ENCODE data around the gene POM121. TPM values are rescaled to one million over a fixed set of nuclear protein-coding genes. Genes with fewer than 3 reads are reported as not detected.
"Not testable (repeated sequence)": the region's sequence is repeated elsewhere in the genome, so short reads cannot be mapped to it uniquely, and the experiment has no call there.

Gene POM121
- total and polyA plus RNA-seq, 4 experiments from 2014 or later = 2.8 to 56.0 (median 36.3) TPM

- H3K27me3 ChIP-seq (ENCODE audit: insufficient read depth, low read length); H3K4me3 Mint-ChIP-seq; H3K9me3 ChIP-seq (ENCODE audit: control insufficient read depth in 1 of 2, low read length in 2 of 2); H3K27ac Mint-ChIP-seq; H3K27me3 Mint-ChIP-seq; H3K27ac ChIP-seq (ENCODE audit: low read depth, low read length); H3K4me1 ChIP-seq (ENCODE audit: insufficient read depth, low read length); POLR2A ChIA-PET (ENCODE audit: partially characterized antibody); H3K9me3 Mint-ChIP-seq; H3K36me3 ChIP-seq (ENCODE audit: insufficient read depth, low read length); CTCF ChIA-PET (ENCODE audit: partially characterized antibody); H3K36me3 Mint-ChIP-seq; H3K4me1 Mint-ChIP-seq; DNase-seq; H3K4me3 ChIP-seq (ENCODE audit: low read length in 2 of 2); intact Hi-C loops (cut with micrococcal nuclease): not testable (repeated sequence)
Measured at GRCh38 chr7:72975656-72976286, 50.9 kb downstream of the POM121 start.

GRCh38 chr7:72976434-72976833 lies 51.5 kb downstream of the POM121 start:
- POLR2A ChIA-PET (ENCODE audit: partially characterized antibody); intact Hi-C loops (cut with micrococcal nuclease): not testable (repeated sequence)

GRCh38 chr7:72980382-72980781 lies 55.5 kb downstream of the POM121 start:
- H3K27me3 ChIP-seq (ENCODE audit: insufficient read depth, low read length); H3K27me3 Mint-ChIP-seq; H3K4me3 ChIP-seq (ENCODE audit: low read length in 2 of 2); H3K9me3 ChIP-seq (ENCODE audit: control insufficient read depth in 1 of 2, low read length in 2 of 2); H3K9me3 Mint-ChIP-seq; POLR2A ChIA-PET (ENCODE audit: partially characterized antibody); H3K36me3 Mint-ChIP-seq; H3K27ac ChIP-seq (ENCODE audit: low read depth, low read length); H3K4me1 Mint-ChIP-seq; H3K36me3 ChIP-seq (ENCODE audit: insufficient read depth, low read length); intact Hi-C loops (cut with micrococcal nuclease); H3K27ac Mint-ChIP-seq; H3K4me3 Mint-ChIP-seq; DNase-seq; H3K4me1 ChIP-seq (ENCODE audit: insufficient read depth, low read length); CTCF ChIA-PET (ENCODE audit: partially characterized antibody): not testable (repeated sequence)

More at GRCh38 chr7:72976434-72976833, 51.5 kb downstream of the POM121 start:
- CTCF ChIA-PET (ENCODE audit: partially characterized antibody); H3K27ac Mint-ChIP-seq; H3K4me1 ChIP-seq (ENCODE audit: insufficient read depth, low read length); H3K27me3 Mint-ChIP-seq; H3K4me1 Mint-ChIP-seq; H3K27me3 ChIP-seq (ENCODE audit: insufficient read depth, low read length); H3K9me3 Mint-ChIP-seq; H3K36me3 Mint-ChIP-seq; H3K4me3 ChIP-seq (ENCODE audit: low read length in 2 of 2); H3K4me3 Mint-ChIP-seq; H3K27ac ChIP-seq (ENCODE audit: low read depth, low read length); H3K36me3 ChIP-seq (ENCODE audit: insufficient read depth, low read length); H3K9me3 ChIP-seq (ENCODE audit: control insufficient read depth in 1 of 2, low read length in 2 of 2); DNase-seq: not testable (repeated sequence)

DNA sequence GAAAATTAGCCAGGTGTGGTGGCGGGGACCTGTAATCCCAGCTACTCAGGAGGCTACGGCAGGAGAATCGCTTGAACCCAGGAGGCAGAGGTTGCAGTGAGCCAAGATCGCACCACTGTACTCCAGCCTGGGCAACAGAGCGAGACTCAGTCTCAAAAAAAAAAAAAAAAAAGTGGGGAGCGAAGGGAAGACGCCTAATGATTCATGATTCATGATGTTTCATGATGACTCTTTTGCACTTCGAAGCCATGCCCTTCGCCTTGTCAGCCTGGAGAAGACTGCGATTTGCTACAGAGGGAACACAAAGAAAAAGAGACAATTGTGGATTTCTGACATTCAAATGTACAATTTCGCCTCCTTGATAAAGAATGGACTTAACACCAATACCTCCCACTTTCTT lies 57.2 kb downstream of the POM121 start:
- DNase-seq; H3K27ac Mint-ChIP-seq; H3K4me1 ChIP-seq (ENCODE audit: insufficient read depth, low read length); H3K4me3 ChIP-seq (ENCODE audit: low read length in 2 of 2); H3K27me3 ChIP-seq (ENCODE audit: insufficient read depth, low read length); H3K9me3 Mint-ChIP-seq; H3K9me3 ChIP-seq (ENCODE audit: control insufficient read depth in 1 of 2, low read length in 2 of 2); H3K27ac ChIP-seq (ENCODE audit: low read depth, low read length); intact Hi-C loops (cut with micrococcal nuclease); POLR2A ChIA-PET (ENCODE audit: partially characterized antibody); CTCF ChIA-PET (ENCODE audit: partially characterized antibody); H3K4me1 Mint-ChIP-seq; H3K36me3 Mint-ChIP-seq; H3K36me3 ChIP-seq (ENCODE audit: insufficient read depth, low read length); H3K4me3 Mint-ChIP-seq; H3K27me3 Mint-ChIP-seq: not testable (repeated sequence)

DNA sequence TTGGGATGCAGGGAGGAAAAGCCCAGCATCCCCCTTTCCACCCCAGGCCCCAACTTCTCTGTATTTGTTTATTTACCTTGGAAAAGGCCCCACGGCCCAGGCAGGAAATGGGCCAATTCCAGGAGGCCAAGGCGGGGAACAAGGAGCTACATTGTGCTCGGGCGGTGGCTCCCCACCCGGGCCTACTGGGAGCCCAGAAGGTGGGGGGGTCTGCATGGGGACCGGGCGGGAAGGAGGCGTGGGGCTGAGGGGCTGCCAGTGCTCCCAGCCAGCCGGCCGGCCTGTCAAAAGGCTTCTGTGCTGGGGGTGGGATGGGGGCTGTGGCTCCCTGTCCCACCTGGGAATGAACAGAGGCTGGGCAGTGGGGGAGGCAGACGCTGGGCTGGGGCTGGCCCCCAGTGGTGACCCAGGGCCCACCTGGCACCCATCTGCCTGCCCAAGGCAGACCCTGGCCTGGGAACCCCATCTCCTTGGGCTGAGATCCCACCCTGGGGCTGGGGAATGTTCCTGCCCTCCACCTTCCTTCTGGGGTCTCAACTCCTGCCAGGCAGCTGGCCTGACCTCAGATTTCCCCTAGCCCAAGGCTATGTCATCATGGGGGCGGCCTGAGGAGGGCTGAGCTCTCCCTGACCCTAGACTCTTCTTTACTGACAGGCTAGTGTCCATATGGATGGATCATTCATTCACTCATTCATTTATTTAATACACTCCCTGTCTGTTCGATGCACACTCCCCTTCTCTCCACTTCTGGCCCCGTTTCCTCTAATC lies 65.4 kb downstream of the POM121 start:
- DNase-seq = not testable (repeated sequence)

GRCh38 chr7:72995484-72995883 lies 70.6 kb downstream of the POM121 start:
- CTCF ChIA-PET (ENCODE audit: partially characterized antibody); H3K27me3 Mint-ChIP-seq; H3K27ac Mint-ChIP-seq; H3K4me3 Mint-ChIP-seq; H3K9me3 Mint-ChIP-seq; H3K27me3 ChIP-seq (ENCODE audit: insufficient read depth, low read length); H3K4me1 ChIP-seq (ENCODE audit: insufficient read depth, low read length); H3K36me3 Mint-ChIP-seq; H3K27ac ChIP-seq (ENCODE audit: low read depth, low read length); intact Hi-C loops (cut with micrococcal nuclease); H3K36me3 ChIP-seq (ENCODE audit: insufficient read depth, low read length); H3K4me1 Mint-ChIP-seq; POLR2A ChIA-PET (ENCODE audit: partially characterized antibody); H3K9me3 ChIP-seq (ENCODE audit: control insufficient read depth in 1 of 2, low read length in 2 of 2); DNase-seq; H3K4me3 ChIP-seq (ENCODE audit: low read length in 2 of 2): not testable (repeated sequence)

More for the DNA sequence above, 65.4 kb downstream of the POM121 start:
- H3K36me3 ChIP-seq (ENCODE audit: insufficient read depth, low read length); H3K4me3 ChIP-seq (ENCODE audit: low read length in 2 of 2); CTCF ChIA-PET (ENCODE audit: partially characterized antibody); H3K36me3 Mint-ChIP-seq; H3K27me3 ChIP-seq (ENCODE audit: insufficient read depth, low read length); H3K9me3 ChIP-seq (ENCODE audit: control insufficient read depth in 1 of 2, low read length in 2 of 2); intact Hi-C loops (cut with micrococcal nuclease); H3K27ac ChIP-seq (ENCODE audit: low read depth, low read length); H3K27me3 Mint-ChIP-seq; H3K4me3 Mint-ChIP-seq; H3K4me1 ChIP-seq (ENCODE audit: insufficient read depth, low read length); H3K4me1 Mint-ChIP-seq; H3K27ac Mint-ChIP-seq; POLR2A ChIA-PET (ENCODE audit: partially characterized antibody); H3K9me3 Mint-ChIP-seq: not testable (repeated sequence)

GRCh38 chr7:72997447-72997846 lies 72.6 kb downstream of the POM121 start:
- H3K4me3 ChIP-seq (ENCODE audit: low read length in 2 of 2); H3K4me1 ChIP-seq (ENCODE audit: insufficient read depth, low read length); H3K9me3 ChIP-seq (ENCODE audit: control insufficient read depth in 1 of 2, low read length in 2 of 2); H3K27me3 ChIP-seq (ENCODE audit: insufficient read depth, low read length); H3K36me3 ChIP-seq (ENCODE audit: insufficient read depth, low read length); POLR2A ChIA-PET (ENCODE audit: partially characterized antibody); CTCF ChIA-PET (ENCODE audit: partially characterized antibody); H3K4me1 Mint-ChIP-seq; DNase-seq; intact Hi-C loops (cut with micrococcal nuclease); H3K27me3 Mint-ChIP-seq; H3K9me3 Mint-ChIP-seq; H3K27ac Mint-ChIP-seq; H3K4me3 Mint-ChIP-seq; H3K27ac ChIP-seq (ENCODE audit: low read depth, low read length); H3K36me3 Mint-ChIP-seq: not testable (repeated sequence)
